Subcutaneous abdominal adipose tissue (tissue), 5 donors: ENCODE measurements around the gene FCGBP.

ENCODE experiments used
- H3K27ac ChIP-seq: one replicate; pipeline ENCODE4 v1.7.0; 2013; ENCODE audit warnings: low read depth, mild to moderate bottlenecking, inconsistent platforms, low read length, moderate library complexity
- H3K27me3 ChIP-seq, 5 donors: one replicate each; pipeline ENCODE4 v1.7.0; 2013; ENCODE audit warnings: low read length in 5 of 5, inconsistent platforms in 1 of 5; ENCODE audit not compliant: control insufficient read depth in 5 of 5, insufficient read depth in 4 of 5
- H3K36me3 ChIP-seq, 5 donors: one replicate each; pipeline ENCODE4 v1.7.0; 2013; ENCODE audit warnings: low read length in 5 of 5; ENCODE audit not compliant: control insufficient read depth in 5 of 5, insufficient read depth in 5 of 5
- H3K4me1 ChIP-seq, 5 donors: one replicate each; pipeline ENCODE4 v1.7.0; 2013; ENCODE audit warnings: low read length in 5 of 5, mild to moderate bottlenecking in 3 of 5, moderate library complexity in 1 of 5; ENCODE audit not compliant: control insufficient read depth in 5 of 5, insufficient read depth in 5 of 5
- H3K4me3 ChIP-seq, 5 donors: one replicate each; pipeline ENCODE4 v1.7.0; 2013; ENCODE audit warnings: low read length in 5 of 5, low read depth in 1 of 5
- H3K9ac ChIP-seq, 5 donors: one replicate each; pipeline ENCODE4 v1.7.0; 2013; ENCODE audit warnings: low read length in 5 of 5, mild to moderate bottlenecking in 4 of 5, moderate library complexity in 3 of 5
- H3K9me3 ChIP-seq, 5 donors: one replicate each; pipeline ENCODE4 v1.7.0; 2013; ENCODE audit warnings: low read length in 5 of 5; ENCODE audit not compliant: control insufficient read depth in 5 of 5
- donor health status: healthy.
- donor health status: healthy.
- donor health status: healthy.
- donor health status: healthy.
- donor health status: healthy.

Gene FCGBP

DNA sequence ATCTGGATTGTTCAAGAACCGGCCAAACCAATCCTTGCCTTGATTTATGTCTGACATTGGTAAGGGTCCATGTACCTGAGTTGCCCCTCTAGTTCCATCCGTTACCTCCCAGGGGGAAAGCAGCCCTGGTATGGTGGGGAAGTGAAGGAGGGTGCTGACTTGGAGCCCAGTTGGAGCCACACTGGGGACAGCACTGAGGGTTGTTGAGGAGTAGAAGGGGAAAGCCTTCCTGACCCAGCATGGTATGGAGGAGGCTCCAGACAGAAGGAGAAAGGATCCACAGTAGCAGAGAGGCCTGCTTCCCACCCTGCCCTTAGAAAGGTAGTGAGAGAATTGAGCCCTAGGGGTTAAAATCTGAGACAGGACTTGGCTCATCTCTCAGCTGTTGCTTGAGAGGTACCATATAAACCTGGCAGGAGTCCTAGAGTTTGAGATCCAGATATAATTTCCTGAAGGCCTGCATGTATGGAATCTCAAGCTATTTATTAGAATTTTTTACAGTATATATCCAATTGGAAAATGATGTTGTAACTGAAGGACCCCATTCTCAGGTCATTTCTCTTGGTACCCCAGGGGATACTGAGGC lies 16.7 kb upstream of the FCGBP start:
- Histone ChIP-seq H3K4me1 (peaks cover 0 to 11% (median 0%) of the 10 kb centered on the region in 5 donors), H3K27me3 (peaks cover 0 to 9% (median 2%) of the 10 kb centered on the region in 5 donors), H3K36me3 (no peaks in the 10 kb centered on the region), H3K4me3 (no peak overlapping the region), H3K9ac (no peak overlapping the region), H3K27ac (no peak overlapping the region), H3K9me3 (no peaks in the 10 kb centered on the region)

DNA sequence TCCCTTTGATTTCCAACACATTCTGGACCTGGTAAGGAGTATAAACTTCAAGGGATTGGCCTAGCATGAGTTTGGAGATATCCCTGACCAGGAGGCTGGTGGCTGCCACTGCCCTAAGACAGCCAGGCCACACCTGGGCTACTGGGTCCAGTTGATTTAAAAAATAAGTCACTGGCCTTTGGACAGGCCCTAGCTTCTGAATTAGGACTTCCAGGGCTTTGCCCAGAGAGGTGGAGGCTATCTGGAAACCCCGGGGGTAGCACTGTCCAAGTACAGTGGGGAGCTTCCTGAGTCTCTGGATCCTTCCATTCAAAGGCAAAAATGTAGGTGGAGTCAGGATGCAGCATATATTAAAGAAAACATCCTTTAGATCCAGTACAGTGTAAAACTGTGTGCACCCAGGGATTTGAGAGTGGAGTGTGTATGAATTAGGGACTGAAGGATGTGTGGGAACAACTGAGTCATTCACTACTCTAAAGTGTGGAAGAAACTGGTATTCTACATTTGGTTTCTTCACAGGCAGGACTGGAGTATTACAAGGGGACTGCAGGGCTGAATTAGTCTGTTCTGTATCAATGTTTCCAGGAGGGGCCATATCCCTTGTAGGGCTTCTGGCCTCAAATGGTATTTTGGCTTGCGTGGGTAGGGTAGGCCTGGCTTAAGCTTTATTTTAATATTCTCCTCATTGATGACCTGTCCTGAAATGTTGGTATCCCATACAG lies 14.8 kb upstream of the FCGBP start:
- Histone ChIP-seq H3K4me3 (no peak overlapping the region), H3K36me3 (no peaks in the 10 kb centered on the region), H3K9me3 (no peaks in the 10 kb centered on the region)

DNA sequence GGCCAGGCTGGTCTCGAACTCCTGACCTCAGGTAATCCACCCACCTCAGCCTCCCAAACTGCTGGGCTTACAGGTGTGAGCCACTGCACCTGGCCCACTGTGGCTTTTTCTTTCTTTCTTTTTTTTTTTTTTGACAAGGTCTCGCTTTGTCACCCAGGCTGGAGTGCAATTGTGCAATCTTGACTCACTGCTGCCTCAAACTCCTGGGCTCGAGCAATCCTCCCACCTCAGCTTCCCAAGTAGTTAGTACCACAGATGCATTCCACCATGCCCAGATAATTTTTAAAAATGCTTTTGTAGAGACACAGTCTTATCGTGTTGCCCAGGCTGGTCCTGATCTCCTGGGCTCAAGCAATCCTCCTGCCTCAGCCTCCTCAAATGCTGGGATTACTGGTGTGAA lies 12.1 kb upstream of the FCGBP start:
- Histone ChIP-seq H3K27ac (no peak overlapping the region), H3K9me3 (no peaks in the 10 kb centered on the region), H3K36me3 (no peaks in the 10 kb centered on the region), H3K4me3 (no peak overlapping the region), H3K4me1 (peaks cover 0 to 28% (median 6%) of the 10 kb centered on the region in 5 donors), H3K9ac (no peak overlapping the region), H3K27me3 (peaks cover 0 to 9% (median 2%) of the 10 kb centered on the region in 5 donors)

More for the DNA sequence above, 14.8 kb upstream of the FCGBP start:
- Histone ChIP-seq H3K4me1 (peaks cover 0 to 14% (median 2%) of the 10 kb centered on the region in 5 donors), H3K27ac (no peak overlapping the region), H3K9ac (no peak overlapping the region), H3K27me3 (peaks cover 0 to 9% (median 2%) of the 10 kb centered on the region in 5 donors)

DNA sequence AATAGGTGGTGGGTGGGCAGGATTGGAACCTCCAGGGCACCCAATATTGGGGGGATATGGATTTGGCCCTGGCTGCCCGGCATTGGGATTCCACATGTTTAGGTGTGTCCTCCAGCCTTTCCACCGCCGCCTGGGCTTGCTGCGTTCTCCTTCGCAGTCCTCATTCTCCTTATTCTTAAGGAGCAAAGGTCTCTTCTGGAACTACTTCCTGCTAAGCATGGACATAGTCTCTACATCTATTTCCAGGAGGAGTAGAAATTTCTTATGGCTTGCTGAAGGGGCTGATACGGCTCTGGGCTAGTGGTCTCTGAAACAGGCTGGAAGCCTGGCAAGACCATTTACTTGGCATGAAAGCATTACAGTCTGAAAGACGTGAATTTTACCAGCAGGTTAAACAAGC lies 9.2 kb upstream of the FCGBP start:
- H3K9ac ChIP-seq = no peak overlapping the region

DNA sequence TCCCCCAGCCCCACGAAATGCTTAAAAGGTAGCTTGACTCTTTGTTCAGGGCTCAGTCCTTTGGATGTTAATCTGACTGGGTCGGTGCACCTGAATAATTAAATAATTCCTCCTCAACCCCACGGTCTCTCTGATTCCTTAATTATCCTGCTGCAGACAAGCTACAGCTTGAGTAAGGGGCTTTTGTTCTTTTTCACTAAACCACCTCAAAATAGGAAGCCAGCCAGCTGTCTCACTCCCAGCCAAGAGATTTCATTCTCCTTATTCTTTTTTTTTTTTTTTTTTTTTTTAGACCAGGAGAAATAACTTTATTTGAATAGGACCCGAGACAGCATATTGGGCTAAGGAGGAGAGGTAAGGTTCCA lies 7.9 kb upstream of the FCGBP start:
- Histone ChIP-seq H3K9ac (no peak overlapping the region), H3K27ac (no peak overlapping the region), H3K4me1 (peaks cover 0 to 27% (median 6%) of the 10 kb centered on the region in 5 donors), H3K9me3 (peaks cover 0 to 15% (median 3%) of the 10 kb centered on the region in 5 donors), H3K36me3 (no peaks in the 10 kb centered on the region), H3K27me3 (peaks cover 0 to 3% (median 0%) of the 10 kb centered on the region in 5 donors), H3K4me3 (no peak overlapping the region)

More for the DNA sequence above, 9.2 kb upstream of the FCGBP start:
- H3K4me1 ChIP-seq = peaks cover 0 to 28% (median 6%) of the 10 kb centered on the region in 5 donors
- H3K4me3 ChIP-seq = no peak overlapping the region
- H3K36me3 ChIP-seq = no peaks in the 10 kb centered on the region
- H3K9me3 ChIP-seq = peaks cover 0 to 15% (median 3%) of the 10 kb centered on the region in 5 donors
- peaks cover 0 to 6% (median 0%) of the 10 kb centered on the region in 5 donors for H3K27me3 ChIP-seq
- H3K27ac ChIP-seq = no peak overlapping the region

GRCh38 chr19:39941615-39942365 lies 7.4 kb upstream of the FCGBP start:
- no peak overlapping the region for H3K9ac ChIP-seq
- no peak overlapping the region for H3K27ac ChIP-seq
- peaks cover 0 to 33% (median 6%) of the 10 kb centered on the region in 5 donors for H3K4me1 ChIP-seq
- H3K27me3 ChIP-seq = peaks cover 0 to 3% (median 0%) of the 10 kb centered on the region in 5 donors
- no peak overlapping the region for H3K4me3 ChIP-seq
- peaks cover 0 to 15% (median 3%) of the 10 kb centered on the region in 5 donors for H3K9me3 ChIP-seq
- no peaks in the 10 kb centered on the region for H3K36me3 ChIP-seq

DNA sequence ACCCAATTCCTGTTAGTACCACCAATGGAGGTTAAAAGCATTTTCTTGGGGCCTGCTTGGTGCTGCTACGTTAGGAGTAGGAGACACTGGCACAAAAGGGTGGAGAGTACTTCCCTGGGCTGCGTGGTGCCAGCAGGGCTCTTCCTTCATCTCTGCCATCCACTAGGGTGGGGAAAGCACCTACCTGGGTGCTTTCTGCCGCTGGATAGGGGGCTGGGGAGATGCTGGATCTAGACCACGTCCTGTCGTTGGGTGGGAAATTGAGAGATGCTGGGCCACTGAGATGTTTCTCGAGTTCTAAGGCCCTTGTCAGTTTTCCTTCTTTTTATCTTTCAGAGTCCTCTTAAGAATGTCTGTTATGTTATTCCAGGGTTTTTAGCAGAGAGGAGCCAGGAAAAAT lies 6.7 kb upstream of the FCGBP start:
- Histone ChIP-seq H3K4me3 (peak overlapping the region in 1 of 5 donors; percentile 40), H3K9ac (no peak overlapping the region), H3K27ac (no peak overlapping the region), H3K27me3 (peaks cover 0 to 3% (median 0%) of the 10 kb centered on the region in 5 donors), H3K36me3 (no peaks in the 10 kb centered on the region), H3K4me1 (peaks cover 0 to 39% (median 6%) of the 10 kb centered on the region in 5 donors), H3K9me3 (peaks cover 0 to 15% (median 3%) of the 10 kb centered on the region in 5 donors)

GRCh38 chr19:39940221-39940833 lies 5.9 kb upstream of the FCGBP start:
- no peak overlapping the region for H3K27ac ChIP-seq
- H3K4me1 ChIP-seq = peaks cover 0 to 47% (median 6%) of the 10 kb centered on the region in 5 donors
- no peak overlapping the region for H3K9ac ChIP-seq
- H3K36me3 ChIP-seq = no peaks in the 10 kb centered on the region
- H3K27me3 ChIP-seq = peaks cover 0 to 7% (median 4%) of the 10 kb centered on the region in 5 donors
- no peak overlapping the region for H3K4me3 ChIP-seq
- H3K9me3 ChIP-seq = peaks cover 0 to 15% (median 3%) of the 10 kb centered on the region in 5 donors

GRCh38 chr19:39939556-39939955 lies 5.1 kb upstream of the FCGBP start:
- Histone ChIP-seq H3K9me3 (peaks cover 0 to 15% (median 3%) of the 10 kb centered on the region in 5 donors), H3K4me3 (no peak overlapping the region), H3K36me3 (no peaks in the 10 kb centered on the region), H3K27me3 (peaks cover under 1 to 11% (median 4%) of the 10 kb centered on the region in 5 donors), H3K27ac (no peak overlapping the region), H3K4me1 (peaks cover 0 to 54% (median 7%) of the 10 kb centered on the region in 5 donors), H3K9ac (no peak overlapping the region)
